ENCODE results near the gene PROSER3.

The PROSER3 gene

DNA sequence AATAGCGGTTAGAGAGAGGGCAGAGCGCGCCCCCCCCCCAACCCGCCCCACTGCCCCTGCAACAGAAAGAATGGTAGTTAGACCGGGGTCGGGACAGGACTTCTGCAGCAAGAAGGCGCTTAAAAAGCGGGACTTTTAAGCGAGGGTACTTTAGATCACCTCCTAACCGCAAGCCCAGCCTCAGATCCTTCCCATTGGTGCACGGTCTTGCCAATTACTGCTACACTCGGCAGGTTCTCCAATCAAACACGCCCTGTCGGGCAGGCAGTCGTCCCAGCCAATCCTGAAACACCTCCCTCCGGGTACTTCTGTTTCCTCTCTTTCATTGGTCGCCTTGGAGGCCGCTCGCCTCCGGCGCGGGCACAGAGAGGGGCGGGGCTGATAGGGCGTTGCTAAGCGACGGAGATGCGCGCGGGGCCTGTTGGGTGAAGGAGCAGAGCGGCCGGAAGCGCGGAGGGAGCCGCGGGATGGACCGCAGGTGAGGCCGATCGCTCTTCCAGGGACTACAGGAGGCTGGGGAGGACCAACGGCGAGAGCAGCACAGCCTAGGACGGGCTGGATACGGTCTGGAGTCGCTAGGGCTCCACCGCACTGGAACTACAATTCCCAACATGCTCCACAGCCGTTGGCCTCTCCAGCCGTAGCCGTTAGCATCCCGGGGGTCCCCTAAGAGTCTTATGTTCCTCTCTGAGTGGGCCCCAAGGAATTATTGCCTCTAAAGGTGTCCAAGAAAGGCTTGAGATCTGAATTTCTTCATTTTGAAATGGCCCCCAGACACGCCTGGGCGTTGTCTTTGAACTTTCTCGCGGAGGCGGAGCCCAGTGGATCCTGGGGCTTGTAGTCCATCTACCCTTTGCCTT is at the start of gene PROSER3:
PROSER3 (plus strand) TSS at position 428 of the 860 bp plus-strand sequence; CDS start at position 468, 40 bp downstream.
- peak; percentile 95 for DNase-seq

DNA sequence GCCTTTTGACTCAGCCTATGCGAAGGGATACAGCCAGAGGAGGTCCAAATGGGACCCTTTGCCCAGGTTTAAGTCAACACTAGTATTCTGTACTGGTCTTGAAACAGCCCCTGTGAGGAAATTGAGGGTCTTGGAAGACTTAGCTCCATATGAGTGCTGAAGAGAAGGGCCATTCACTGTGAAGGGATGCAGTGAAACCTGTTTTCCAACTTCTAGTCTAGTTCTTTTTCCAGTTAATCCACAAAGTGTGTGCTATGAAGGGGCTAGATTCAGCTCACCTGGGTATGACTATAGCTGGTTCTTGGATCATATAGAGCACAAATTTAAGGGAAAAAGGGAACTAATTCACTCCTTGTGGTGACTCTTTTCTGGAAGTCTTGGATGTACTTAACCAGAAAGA is 49.6 kb upstream of the PROSER3 start:
- no peak for DNase-seq

DNA sequence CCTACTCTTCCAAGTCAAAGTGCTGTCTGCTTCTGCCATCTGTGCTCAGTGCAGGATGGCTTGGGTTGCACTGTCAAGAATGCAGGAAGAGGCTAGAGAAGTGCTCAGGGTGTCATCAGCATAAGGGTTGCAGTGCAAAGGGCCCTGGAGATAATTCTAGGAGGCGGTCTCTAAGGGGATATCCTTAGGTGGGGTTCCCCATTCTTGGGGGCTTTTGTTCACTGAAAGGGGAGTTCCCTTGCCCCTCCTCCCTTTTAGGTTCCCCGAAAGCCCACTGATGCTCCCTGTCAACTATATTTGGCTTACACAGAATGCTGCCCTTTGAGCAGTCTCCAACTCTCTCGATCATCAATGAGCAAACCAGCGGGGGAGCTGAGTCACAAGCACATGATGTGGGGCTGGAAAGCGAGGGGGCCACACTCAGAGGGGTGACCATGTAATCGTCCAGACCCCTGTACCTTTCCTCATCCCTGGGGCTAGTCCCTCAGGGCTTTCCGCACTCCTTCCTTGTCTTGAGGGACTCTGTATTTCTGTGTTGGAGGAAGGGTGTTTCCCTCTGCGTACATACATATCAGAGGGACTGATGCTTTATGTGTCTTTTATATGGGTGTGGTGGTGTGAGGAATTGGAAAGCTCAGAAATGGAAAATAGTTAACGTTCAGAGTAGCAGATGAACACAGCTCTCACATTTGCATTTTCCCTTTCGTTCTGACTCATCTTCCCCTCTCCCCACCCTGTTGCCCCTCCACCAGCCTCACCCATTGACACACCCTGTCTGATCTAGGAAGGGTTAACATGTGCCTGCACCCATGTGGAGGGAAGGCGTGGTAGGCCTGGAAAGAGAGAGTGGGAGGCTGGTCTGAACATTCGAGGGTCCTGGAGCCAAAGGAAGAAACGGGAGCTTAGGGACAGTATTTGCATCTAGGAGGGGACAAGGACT is 46.9 kb upstream of the PROSER3 start:
- no peak for DNase-seq

DNA sequence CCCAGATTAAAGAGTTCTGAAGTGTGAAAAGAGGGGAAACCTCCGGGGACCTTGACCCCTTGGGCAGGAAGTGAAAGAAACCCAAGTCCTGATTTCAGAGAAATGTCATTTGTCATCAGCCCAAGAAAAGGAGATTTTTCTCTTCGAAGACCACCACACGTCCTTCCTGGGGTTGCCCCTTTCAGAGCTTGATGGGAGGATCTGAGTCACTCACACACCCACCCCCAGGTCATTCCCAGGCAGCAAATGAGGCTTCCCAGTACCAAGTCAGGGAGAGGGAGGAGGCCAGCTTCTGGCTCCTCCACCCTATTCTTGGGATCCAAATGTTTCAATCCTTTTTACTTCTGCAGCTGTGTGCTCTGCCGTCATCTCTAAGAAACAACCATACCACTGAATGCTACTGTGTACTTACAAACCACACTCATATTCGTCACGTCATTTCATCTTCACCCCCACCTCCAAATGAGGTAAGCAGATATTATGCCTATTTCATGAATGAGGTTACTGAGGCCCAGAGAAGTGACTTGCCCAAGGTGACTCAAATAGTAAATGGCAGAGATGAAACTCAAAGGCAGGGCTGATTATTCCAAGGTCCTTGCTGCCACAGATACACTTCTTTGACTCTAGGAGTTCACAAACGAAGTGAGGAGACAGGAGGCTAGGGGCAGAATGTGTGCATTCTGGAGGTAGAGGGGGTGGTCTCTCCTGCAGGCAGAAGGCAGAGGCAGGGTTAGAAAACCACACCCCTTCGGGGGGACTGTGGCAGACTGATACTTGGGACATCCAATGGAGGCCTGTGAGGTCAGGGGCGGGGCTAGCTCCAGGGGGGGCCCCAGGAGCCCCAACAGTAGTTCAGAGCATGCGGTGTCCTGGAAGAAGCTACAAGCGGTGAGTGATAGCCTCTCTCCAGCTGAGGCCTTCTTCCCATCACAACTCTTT is 45.1 kb upstream of the PROSER3 start:
- DNase-seq, result no peak

DNA sequence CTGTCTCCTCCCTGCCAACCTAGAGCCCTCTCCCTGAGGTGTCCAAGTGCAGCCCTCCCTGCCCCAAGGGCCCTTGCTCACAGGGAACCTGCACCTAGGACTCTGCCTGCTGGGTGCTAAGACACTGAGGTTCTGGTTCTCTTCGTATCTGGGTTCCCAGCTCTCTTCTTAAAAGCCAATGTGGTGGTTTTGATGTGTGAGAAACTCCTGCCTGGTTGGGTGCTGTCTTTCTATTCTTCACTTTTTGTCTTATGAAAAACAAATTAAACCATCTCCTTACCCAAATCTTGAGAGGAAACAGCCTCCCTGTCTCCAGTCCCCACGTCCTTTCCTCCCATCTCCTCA is 44.5 kb upstream of the PROSER3 start:
- no peak for DNase-seq

DNA sequence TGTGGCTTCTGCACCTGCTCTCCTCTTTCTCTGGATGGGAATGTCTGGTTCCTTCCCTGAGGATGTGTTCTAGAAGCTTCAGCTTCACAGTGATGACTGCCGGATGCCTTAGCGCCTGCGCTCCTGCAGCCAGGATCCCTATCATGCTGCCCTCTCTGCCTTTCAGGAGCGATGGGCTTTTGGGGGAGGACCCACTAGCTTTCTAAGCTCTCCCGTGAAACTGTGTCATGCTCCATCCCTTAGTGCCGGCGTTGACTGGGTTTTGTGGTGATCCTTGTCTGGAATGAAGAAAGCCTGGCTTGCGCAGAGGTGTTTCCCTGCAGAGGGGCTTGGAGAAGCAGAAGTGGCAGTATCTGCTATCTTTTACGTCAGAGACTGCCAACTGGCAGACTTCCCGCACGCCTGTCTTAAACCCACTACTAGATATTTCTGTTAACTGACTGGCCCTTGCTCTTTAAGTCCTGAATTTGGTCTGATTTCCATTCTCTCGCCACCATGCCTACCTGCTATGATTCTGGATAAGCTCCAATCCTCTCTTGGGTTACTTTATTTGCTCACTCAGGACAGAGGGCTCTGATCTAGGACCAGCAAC is 44.0 kb upstream of the PROSER3 start:
- no peak for DNase-seq

DNA sequence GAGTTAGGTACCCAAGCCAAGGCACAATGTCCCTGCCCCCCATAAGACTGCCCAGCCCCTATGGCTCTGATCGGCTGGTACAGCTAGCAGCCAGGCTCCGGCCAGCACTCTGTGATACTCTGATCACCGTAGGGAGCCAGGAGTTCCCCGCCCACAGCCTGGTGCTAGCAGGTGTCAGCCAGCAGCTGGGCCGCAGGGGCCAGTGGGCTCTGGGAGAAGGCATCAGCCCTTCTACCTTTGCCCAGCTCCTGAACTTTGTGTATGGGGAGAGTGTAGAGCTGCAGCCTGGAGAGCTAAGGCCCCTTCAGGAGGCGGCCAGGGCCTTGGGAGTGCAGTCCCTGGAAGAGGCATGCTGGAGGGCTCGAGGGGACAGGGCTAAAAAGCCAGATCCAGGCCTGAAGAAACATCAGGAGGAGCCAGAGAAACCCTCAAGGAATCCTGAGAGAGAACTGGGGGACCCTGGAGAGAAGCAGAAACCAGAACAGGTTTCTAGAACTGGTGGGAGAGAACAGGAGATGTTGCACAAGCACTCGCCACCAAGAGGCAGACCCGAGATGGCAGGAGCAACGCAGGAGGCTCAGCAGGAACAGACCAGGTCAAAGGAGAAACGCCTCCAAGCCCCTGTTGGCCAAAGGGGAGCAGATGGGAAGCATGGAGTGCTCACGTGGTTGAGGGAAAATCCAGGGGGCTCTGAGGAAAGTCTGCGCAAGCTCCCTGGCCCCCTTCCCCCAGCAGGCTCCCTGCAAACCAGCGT is 43.2 kb upstream of the PROSER3 start:
- no peak for DNase-seq

DNA sequence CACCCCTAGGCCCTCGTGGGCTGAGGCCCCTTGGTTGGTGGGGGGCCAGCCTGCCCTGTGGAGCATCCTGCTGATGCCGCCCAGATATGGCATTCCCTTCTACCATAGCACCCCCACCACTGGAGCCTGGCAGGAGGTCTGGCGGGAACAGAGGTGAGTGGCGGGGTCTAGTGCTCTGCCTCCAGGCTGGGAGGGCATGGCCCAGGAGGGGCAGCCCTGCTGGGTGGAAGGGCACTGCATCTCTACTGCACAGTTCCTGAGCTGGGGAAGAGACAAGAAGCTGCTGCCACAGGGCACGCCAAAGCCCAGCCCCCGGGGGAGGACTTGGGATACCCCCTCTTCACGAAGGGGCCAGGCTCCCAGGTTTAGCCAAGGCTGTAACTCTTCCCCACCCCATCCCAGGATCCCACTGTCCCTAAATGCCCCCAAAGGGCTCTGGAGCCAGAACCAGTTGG is 42.6 kb upstream of the PROSER3 start:
- no peak for DNase-seq

DNA sequence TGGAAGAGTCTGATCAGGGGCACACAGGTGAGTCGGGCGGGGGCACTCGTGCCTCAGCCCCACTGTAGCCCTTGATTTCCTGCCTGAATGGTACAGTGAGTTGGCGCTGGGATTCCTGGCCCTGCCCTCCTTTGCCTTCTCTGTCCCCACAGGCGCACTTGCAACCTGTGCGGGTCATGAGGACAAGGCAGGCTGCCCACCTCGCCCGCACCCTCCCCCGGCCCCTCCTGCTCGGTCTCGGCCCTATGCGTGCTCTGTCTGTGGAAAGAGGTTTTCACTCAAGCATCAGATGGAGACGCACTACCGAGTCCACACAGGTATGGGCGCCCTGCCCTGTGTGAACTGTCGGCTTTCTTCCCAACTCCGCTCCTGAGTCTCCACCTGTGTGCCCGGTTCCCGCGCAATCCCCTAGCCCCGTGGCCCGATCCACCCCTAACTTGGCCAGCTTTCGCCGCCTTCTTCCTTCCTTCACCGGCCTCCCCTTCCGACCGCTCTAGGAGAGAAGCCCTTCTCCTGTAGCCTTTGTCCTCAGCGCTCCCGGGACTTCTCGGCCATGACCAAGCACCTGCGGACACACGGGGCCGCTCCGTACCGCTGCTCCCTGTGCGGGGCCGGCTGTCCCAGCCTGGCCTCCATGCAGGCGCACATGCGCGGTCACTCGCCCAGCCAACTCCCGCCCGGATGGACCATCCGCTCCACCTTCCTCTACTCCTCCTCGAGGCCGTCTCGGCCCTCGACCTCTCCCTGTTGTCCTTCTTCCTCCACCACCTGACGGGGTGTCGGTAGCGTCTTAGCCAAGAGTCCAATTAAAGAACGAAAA is 41.8 kb upstream of the PROSER3 start:
- no peak for DNase-seq

DNA sequence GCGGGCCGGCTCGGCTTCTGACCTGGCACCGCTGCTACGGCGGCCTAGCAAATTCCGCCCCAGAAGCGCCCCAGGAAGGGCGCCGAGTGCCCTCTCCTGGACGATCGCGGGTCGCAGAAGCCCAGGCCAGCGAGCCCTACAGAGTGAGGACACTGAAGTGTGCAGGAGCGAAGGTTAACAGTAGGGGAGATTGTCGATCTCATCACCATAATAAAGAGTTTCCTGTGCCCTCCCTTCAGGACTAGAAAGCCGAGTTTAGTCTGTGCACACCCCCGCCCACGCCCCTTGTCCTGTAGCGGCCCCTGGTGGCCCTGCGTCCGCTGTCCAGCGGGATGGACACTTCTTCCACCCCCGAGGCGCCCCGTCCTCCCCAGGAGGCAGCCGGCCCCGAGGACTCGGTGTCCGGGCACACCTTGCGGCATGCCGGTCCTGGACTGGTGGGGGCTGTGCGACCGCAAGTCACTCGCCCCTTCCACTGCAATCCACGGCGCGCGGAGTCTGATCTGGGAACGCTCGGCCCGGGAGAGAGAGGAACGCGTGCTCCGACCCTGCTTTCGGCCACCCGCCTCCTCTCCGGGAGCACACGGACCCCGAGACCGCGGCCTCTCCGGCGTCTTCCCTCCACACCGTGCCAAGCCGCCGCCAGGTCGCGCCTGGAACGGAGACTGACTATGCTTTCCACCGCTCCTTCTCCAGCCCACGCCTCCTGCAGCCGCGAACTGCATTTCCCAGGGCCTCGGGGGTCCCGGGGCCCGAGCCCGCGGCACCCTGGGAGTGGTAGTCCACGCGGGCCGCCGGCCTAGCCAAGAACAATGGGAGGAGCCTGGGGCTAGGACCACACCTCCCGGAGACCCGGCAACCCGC is 40.9 kb upstream of the PROSER3 start:
- DNase-seq, result peak; percentile 77

DNA sequence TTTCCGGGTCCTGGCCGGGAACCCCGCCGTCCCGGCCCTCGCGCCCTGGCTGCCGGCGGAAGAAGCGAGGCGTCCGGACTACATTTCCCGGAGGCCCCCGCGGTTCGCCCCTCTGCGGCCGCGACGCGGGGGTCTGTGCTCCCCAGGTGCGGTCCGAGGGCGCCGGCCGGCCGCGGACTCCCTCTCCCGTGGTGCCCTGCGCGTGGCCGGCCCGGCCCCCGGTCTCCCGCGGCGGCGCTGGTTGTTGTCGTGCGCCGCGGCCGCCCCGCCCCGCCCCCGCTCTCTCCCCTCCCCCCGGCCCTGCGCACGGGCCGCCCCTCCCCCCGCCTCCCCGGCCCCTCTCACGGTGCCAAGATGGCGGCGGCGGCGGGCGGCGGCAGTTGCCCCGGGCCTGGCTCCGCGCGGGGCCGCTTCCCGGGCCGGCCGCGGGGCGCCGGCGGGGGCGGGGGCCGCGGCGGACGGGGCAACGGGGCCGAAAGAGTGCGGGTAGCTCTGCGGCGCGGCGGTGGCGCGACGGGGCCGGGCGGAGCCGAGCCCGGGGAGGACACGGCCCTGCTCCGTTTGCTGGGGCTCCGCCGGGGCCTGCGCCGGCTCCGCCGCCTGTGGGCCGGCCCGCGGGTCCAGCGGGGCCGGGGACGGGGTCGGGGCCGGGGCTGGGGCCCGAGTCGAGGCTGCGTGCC is 40.2 kb upstream of the PROSER3 start, which contains the start of gene KMT2B:
KMT2B (plus strand) TSS at position 339 of the 680 bp plus-strand sequence; CDS start at position 355, 16 bp downstream.
- peak; percentile 82 for DNase-seq

DNA sequence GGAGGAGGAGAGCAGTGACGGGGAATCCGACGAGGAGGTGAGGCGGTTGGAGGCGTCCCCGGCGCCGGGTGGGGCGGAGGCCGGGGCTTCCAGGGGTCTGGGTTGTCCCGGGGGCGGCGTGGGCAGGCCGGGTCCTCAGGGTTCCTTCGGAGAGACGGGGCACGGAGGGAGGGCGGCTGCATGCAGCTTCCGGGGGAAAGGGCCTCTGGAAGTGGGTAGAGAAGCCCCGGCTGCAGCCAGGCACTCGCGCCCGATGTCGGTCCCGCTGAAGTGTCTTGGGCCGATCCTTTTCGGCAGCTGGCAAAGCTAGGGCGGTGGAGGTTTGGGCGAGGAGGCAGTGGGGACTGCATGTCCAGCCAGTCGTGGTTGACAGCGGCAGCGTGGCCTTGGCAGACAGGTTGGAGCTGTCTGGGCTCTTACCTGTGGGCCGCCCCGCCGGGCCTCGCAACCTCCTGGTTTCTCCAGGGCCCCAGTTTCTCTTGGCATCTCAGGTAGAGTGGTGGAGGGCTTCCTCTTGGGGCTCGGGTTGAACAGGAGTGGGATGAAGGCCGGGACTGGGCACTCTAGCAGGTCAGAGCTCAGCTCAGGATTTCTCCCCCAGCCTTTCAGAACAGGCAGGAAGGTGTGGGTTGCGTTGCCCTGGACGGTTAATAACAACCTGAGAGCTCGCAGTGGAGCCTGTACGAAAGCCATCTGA is 39.5 kb upstream of the PROSER3 start:
- DNase-seq, result no peak

DNA sequence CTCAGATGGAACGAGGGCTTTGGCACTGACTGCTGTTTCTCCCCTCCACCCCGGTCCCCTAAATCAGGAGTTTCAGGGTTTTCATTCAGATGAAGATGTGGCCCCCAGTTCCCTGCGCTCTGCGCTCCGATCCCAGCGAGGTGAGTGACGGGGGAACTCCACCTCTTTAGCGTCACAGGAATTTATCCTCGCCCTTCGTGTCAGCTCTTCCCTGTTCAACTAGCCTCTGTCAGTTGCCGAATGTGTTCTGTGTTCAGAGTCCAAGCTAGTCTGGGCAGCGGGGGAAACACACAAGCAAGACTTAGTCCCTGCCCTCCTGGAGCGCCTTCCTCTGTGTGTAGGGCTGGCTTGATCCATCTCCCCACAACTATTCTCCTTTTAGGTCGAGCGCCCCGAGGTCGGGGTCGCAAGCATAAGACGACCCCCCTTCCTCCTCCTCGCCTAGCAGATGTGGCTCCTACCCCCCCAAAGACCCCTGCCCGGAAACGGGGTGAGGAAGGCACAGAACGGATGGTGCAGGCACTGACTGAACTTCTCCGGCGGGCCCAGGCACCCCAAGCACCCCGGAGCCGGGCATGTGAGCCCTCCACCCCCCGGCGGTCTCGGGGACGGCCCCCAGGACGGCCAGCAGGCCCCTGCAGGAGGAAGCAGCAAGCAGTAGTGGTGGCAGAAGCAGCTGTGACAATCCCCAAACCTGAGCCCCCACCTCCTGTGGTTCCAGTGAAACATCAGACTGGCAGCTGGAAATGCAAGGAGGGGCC is 38.4 kb upstream of the PROSER3 start:
- no peak for DNase-seq

DNA sequence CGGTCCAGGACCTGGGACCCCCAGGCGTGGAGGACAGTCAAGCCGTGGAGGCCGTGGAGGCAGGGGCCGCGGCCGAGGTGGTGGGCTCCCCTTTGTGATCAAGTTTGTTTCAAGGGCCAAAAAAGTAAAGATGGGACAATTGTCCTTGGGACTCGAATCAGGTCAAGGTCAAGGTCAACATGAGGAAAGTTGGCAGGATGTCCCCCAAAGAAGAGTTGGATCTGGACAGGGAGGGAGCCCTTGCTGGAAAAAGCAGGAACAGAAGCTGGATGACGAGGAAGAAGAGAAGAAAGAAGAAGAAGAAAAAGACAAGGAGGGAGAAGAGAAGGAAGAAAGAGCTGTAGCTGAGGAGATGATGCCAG is 37.8 kb upstream of the PROSER3 start:
- DNase-seq, result no peak

DNA sequence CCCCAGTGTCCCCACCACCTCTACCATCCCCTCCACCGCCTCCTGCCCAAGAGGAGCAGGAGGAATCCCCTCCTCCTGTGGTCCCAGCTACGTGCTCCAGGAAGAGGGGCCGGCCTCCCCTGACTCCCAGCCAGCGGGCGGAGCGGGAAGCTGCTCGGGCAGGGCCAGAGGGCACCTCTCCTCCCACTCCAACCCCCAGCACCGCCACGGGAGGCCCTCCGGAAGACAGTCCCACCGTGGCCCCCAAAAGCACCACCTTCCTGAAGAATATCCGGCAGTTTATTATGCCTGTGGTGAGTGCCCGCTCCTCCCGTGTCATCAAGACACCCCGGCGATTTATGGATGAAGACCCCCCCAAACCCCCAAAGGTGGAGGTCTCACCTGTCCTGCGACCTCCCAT is 37.3 kb upstream of the PROSER3 start:
- DNase-seq, result no peak

DNA sequence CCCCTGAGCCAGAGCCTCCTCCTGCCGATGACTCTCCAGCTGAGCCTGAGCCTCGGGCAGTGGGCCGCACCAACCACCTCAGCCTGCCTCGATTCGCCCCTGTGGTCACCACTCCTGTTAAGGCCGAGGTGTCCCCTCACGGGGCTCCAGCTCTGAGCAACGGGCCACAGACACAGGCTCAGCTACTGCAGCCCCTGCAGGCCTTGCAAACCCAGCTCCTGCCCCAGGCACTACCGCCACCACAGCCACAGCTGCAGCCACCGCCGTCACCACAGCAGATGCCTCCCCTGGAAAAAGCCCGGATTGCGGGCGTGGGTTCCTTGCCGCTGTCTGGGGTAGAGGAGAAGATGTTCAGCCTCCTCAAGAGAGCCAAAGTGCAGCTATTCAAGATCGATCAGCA is 36.6 kb upstream of the PROSER3 start:
- DNase-seq, result no peak

DNA sequence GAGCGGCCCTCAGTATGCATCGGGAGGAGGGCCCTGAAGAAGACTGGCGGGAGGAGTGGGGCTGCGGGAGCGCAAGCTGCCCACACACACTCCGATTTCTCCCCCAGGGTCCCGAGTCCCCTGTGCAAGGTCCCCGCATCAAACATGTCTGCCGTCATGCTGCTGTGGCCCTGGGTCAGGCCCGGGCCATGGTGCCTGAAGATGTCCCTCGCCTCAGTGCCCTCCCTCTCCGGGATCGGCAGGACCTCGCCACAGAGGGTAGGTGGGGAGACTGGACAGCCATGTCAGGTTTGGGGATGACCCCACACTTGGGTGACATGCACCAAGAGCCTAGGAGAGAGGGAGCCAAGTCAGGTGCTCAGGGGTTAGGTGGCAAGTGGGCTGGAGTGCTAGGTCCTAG is 35.5 kb upstream of the PROSER3 start:
- no peak for DNase-seq

All from NCI-H2107 (cell line).